ENCODE data around the gene MEIS1.

DNA sequence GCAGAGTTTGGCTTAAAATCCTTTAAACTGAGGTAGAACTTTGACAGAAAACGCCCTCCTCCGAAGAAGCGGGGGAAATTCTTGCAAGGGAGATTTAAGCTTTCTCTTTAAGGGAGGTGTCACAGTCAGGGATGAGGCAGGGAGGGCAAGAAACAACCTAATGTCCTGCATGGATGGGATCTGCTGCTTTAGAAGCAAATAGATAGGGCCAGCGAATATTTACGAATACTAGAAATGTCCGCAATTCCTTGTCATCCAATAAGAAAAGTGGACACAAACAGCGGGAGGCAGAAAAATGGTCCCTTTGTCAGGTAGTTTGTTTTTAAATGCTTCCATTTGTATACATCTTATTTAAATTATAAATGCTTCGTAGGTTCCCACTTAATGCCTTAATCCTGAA is 12.0 kb downstream of the MEIS1 start:
- TF ChIP-seq, protein P1, sequence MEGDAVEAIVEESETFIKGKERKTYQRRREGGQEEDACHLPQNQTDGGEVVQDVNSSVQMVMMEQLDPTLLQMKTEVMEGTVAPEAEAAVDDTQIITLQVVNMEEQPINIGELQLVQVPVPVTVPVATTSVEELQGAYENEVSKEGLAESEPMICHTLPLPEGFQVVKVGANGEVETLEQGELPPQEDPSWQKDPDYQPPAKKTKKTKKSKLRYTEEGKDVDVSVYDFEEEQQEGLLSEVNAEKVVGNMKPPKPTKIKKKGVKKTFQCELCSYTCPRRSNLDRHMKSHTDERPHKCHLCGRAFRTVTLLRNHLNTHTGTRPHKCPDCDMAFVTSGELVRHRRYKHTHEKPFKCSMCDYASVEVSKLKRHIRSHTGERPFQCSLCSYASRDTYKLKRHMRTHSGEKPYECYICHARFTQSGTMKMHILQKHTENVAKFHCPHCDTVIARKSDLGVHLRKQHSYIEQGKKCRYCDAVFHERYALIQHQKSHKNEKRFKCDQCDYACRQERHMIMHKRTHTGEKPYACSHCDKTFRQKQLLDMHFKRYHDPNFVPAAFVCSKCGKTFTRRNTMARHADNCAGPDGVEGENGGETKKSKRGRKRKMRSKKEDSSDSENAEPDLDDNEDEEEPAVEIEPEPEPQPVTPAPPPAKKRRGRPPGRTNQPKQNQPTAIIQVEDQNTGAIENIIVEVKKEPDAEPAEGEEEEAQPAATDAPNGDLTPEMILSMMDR (IDR thresholded peaks at IDR 0.05): no peak
- TF ChIP-seq POLR2A (IDR thresholded peaks at IDR 0.05): no peak
